ENCODE measurements around the gene YIPF3.

GRCh38 chr6:43532201-43532600 lies 15.5 kb upstream of the YIPF3 start:
- TF ChIP-seq, protein P1, sequence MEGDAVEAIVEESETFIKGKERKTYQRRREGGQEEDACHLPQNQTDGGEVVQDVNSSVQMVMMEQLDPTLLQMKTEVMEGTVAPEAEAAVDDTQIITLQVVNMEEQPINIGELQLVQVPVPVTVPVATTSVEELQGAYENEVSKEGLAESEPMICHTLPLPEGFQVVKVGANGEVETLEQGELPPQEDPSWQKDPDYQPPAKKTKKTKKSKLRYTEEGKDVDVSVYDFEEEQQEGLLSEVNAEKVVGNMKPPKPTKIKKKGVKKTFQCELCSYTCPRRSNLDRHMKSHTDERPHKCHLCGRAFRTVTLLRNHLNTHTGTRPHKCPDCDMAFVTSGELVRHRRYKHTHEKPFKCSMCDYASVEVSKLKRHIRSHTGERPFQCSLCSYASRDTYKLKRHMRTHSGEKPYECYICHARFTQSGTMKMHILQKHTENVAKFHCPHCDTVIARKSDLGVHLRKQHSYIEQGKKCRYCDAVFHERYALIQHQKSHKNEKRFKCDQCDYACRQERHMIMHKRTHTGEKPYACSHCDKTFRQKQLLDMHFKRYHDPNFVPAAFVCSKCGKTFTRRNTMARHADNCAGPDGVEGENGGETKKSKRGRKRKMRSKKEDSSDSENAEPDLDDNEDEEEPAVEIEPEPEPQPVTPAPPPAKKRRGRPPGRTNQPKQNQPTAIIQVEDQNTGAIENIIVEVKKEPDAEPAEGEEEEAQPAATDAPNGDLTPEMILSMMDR (IDR thresholded peaks at IDR 0.05; ENCODE audit: poor library complexity, severe bottlenecking) = no peak
- no peak for TF ChIP-seq POLR2AphosphoS5 (IDR thresholded peaks at IDR 0.05)
- TF ChIP-seq EP300 (conservative IDR thresholded peaks at IDR 0.05; ENCODE audit: poor library complexity, severe bottlenecking) = no peak
- no peak for TF ChIP-seq EZH2 (IDR thresholded peaks at IDR 0.05; ENCODE audit: borderline replicate concordance, insufficient read depth, low read length, poor library complexity, severe bottlenecking)

Data from neural cell (in vitro differentiated cells).